Gastrocnemius medialis (tissue), 4 donors: Measurements from ENCODE around the gene SSU72. TPM values are rescaled to one million over a fixed set of nuclear protein-coding genes. Genes with fewer than 3 reads are reported as not detected.

ENCODE experiments used
- ATAC-seq, 2 donors: fragments of 150-250 bp; one replicate each; pipeline ENCODE4 v1.9.1; 2016
- DNase-seq, 2 donors: peaks; one replicate each; pipeline ENCODE4 v3.0.0-alpha.2; 2019
- H3K27ac ChIP-seq, 4 donors: fragments of 200-600 bp; sonication (generic); 1 replicate in 1 of 4; 2 replicates in 3 of 4; pipeline ENCODE4 v1.5.1; 2016 to 2018; ENCODE audit warnings: mild to moderate bottlenecking in 2 of 4, moderate library complexity in 1 of 4
- H3K27me3 ChIP-seq, 3 donors: fragments of 200-600 bp; sonication (generic) in 2 of 3; 1 replicate in 1 of 3; 2 replicates in 2 of 3; pipeline versions ENCODE4 v1.5.1 to v1.6.0; 2016 to 2019; ENCODE audit warnings: mild to moderate bottlenecking in 1 of 3, moderate library complexity in 1 of 3
- H3K36me3 ChIP-seq, 2 donors: fragments of 200-600 bp; sonication (generic) in 1 of 2; one replicate each; pipeline ENCODE4 v1.5.1; 2017 to 2018
- H3K4me1 ChIP-seq, 2 donors: fragments of 200-600 bp; sonication (generic) in 1 of 2; one replicate each; pipeline ENCODE4 v1.5.1; 2016 to 2017; ENCODE audit warnings: mild to moderate bottlenecking in 2 of 2
- H3K4me3 ChIP-seq, 4 donors: fragments of 200-600 bp; sonication (generic) in 3 of 4; 1 replicate in 1 of 4; 2 replicates in 3 of 4; pipeline ENCODE4 v1.5.1; 2016 to 2019; ENCODE audit warnings: mild to moderate bottlenecking in 2 of 4
- H3K9me3 ChIP-seq, 3 donors: fragments of 200-600 bp; sonication (generic) in 2 of 3; 1 replicate in 1 of 3; 2 replicates in 2 of 3; pipeline ENCODE4 v1.5.1; 2016 to 2019
- CTCF ChIP-seq, 5 experiments: fragments of 450-650 bp in 3 of 5; fragments of 200-600 bp in 2 of 5; sonication (generic) in 2 of 5; IDR thresholded peaks in 4 of 5; conservative IDR thresholded peaks in 1 of 5; 1 replicate in 4 of 5; 2 replicates in 1 of 5; pipeline ENCODE4 v1.5.1; 2016 to 2019; ENCODE audit warnings: antibody characterized with exemption in 5 of 5, mild to moderate bottlenecking in 3 of 5, moderate library complexity in 3 of 5
- POLR2A ChIP-seq, 2 donors: fragments of 450-650 bp; IDR thresholded peaks; one replicate each; pipeline ENCODE4 v1.6.1; 2017; ENCODE audit warnings: antibody characterized with exemption in 2 of 2, mild to moderate bottlenecking in 2 of 2, moderate library complexity in 2 of 2
- in situ Hi-C, 4 donors: fragments of 200-750 bp; cut with MboI; loops; one replicate each; pipeline versions ENCODE4 v1.15.0 to v1.8.0; 2017; ENCODE audit warnings: low sequenced_read_pairs in 4 of 4
- intact Hi-C: fragments of 100-400 bp; cut with DNase I; formaldehyde crosslinking; loops from one replicate; pipeline ENCODE4 v1.15.1; 2023; ENCODE audit warnings: low total_unique reads
- total RNA-seq, 4 donors: library from RNA; depleted of rRNA; stranded (reverse); fragments of >200 nt; gene quantifications; one replicate each; pipeline versions ENCODE4 v1.1.0 to v1.2.3, GENCODE V29; 2016

The SSU72 gene
- total RNA-seq, 4 donors from 2014 or later = 141 to 235 (median 208) TPM

GRCh38 chr1:1594602-1595260 is 20.1 kb upstream of the SSU72 start:
- intact Hi-C loops (no loop called here), in situ Hi-C loops (no loop called here)
- no peaks in the 10 kb centered on the region for H3K36me3 ChIP-seq
- DNase-seq (no peak), ATAC-seq (no peak)
- no peak overlapping the region for H3K27ac ChIP-seq
- peaks cover 11 to 24% (median 20%) of the 10 kb centered on the region in 3 donors for H3K27me3 ChIP-seq
- H3K4me3 ChIP-seq = no peak overlapping the region
- no peaks in the 10 kb centered on the region for H3K9me3 ChIP-seq
- TF ChIP-seq CTCF (IDR thresholded peaks at IDR 0.05 in 4 of 5, conservative IDR thresholded peaks at IDR 0.05 in 1 of 5) = no peak
- TF ChIP-seq POLR2A (IDR thresholded peaks at IDR 0.05) = no peak
- peaks cover 0 to 6% of the 10 kb centered on the region in 2 donors for H3K4me1 ChIP-seq

- intact Hi-C loops = no loop called here
- in situ Hi-C loops = no loop called here
- TF ChIP-seq POLR2A (IDR thresholded peaks at IDR 0.05) (no peak), CTCF (IDR thresholded peaks at IDR 0.05 in 4 of 5, conservative IDR thresholded peaks at IDR 0.05 in 1 of 5) (no peak)
- peaks cover 0 to 6% of the 10 kb centered on the region in 2 donors for H3K4me1 ChIP-seq
- no peaks in the 10 kb centered on the region for H3K9me3 ChIP-seq
- ATAC-seq (no peak), DNase-seq (no peak)
- H3K27me3 ChIP-seq = peaks cover 8 to 19% (median 17%) of the 10 kb centered on the region in 3 donors
- no peak overlapping the region for H3K4me3 ChIP-seq
- no peaks in the 10 kb centered on the region for H3K36me3 ChIP-seq
- H3K27ac ChIP-seq = no peak overlapping the region
Measured at GRCh38 chr1:1593834-1594601, 19.4 kb upstream of the SSU72 start.

GRCh38 chr1:1591452-1591851 is 16.8 kb upstream of the SSU72 start:
- no peak overlapping the region for H3K4me3 ChIP-seq
- no peaks in the 10 kb centered on the region for H3K9me3 ChIP-seq
- in situ Hi-C loops (no loop called here), intact Hi-C loops (no loop called here)
- H3K4me1 ChIP-seq = no peaks in the 10 kb centered on the region
- H3K27me3 ChIP-seq = peaks cover 0 to 12% (median 6%) of the 10 kb centered on the region in 3 donors
- ATAC-seq (no peak), DNase-seq (no peak)
- no peaks in the 10 kb centered on the region for H3K36me3 ChIP-seq
- no peak overlapping the region for H3K27ac ChIP-seq
- TF ChIP-seq CTCF (IDR thresholded peaks at IDR 0.05 in 4 of 5, conservative IDR thresholded peaks at IDR 0.05 in 1 of 5) (no peak), POLR2A (IDR thresholded peaks at IDR 0.05) (no peak)

GRCh38 chr1:1583347-1584010 is 8.8 kb upstream of the SSU72 start:
- in situ Hi-C loops = no loop called here
- Histone ChIP-seq H3K36me3 (no peaks in the 10 kb centered on the region), H3K9me3 (no peaks in the 10 kb centered on the region), H3K4me1 (no peaks in the 10 kb centered on the region), H3K4me3 (no peak overlapping the region), H3K27ac (no peak overlapping the region), H3K27me3 (peaks cover 4 to 9% (median 6%) of the 10 kb centered on the region in 3 donors)
- TF ChIP-seq POLR2A (IDR thresholded peaks at IDR 0.05) (no peak), CTCF (IDR thresholded peaks at IDR 0.05 in 4 of 5, conservative IDR thresholded peaks at IDR 0.05 in 1 of 5) (no peak)
- ATAC-seq (no peak), DNase-seq (no peak)
- intact Hi-C loops = no loop called here
